K562 (cell line): ENCODE results near the gene RNF121. TPM values are rescaled to one million over a fixed set of nuclear protein-coding genes. Genes with fewer than 3 reads are reported as not detected.

Source experiments
- HMBOX1 ChIP-seq: sonication (generic); IDR thresholded peaks from 2 replicates; pipeline ENCODE4 v1.6.1; 2016
- TAF15 ChIP-seq: fragments of 200-400 bp; formaldehyde crosslinking; IDR thresholded peaks from 2 replicates; pipeline ENCODE4 v1.6.1; 2017; ENCODE audit warnings: mild to moderate bottlenecking, low read depth, low read length, moderate library complexity
- TCF3 ChIP-seq: sonication (generic); formaldehyde crosslinking; IDR thresholded peaks from 2 replicates; pipeline ENCODE4 v1.4.0; 2020; ENCODE audit warnings: mild to moderate bottlenecking, missing genetic modification reagents
- polyA plus RNA-seq, 8 experiments: library from polyadenylated mRNA; depleted of rRNA in 4 of 8; stranded (reverse) in 5 of 8; unstranded in 3 of 8; fragments of >200 nt; fragmentation: Nextera tagmentation in 2 of 8; fragmentation: Illumina TruSeq in 1 of 8; extraction: Ambion mirVana in 2 of 8; extraction: Trizol in 1 of 8; gene quantifications; 2 replicates each; pipeline versions ENCODE4 v1.2.1 to v1.2.3, GENCODE V29; 2011 to 2014; ENCODE audit warnings: inconsistent platforms in 1 of 8, missing spikeins in 1 of 8
- total RNA-seq, 7 experiments: library from RNA; depleted of rRNA in 6 of 7; stranded (reverse); fragments of >200 nt in 6 of 7; fragmentation: Illumina TruSeq in 2 of 7; extraction: Trizol in 2 of 7; gene quantifications; 2 replicates each; pipeline versions ENCODE4 v1.2.1 to v1.2.3, GENCODE V29; 2011 to 2021; ENCODE audit warnings: low replicate concordance in 1 of 7
- TF ChIP-seq, protein P1 (sequence below): fragments of 450-650 bp; IDR thresholded peaks from 2 replicates; pipeline ENCODE4 v1.6.1; 2017; ENCODE audit warnings: antibody characterized with exemption, mild to moderate bottlenecking
- TF ChIP-seq, protein P2 (sequence below), 2 experiments: IDR thresholded peaks; 2 replicates each; pipeline ENCODE4 v1.6.1; 2011; ENCODE audit warnings: borderline replicate concordance in 1 of 2, control low read depth in 1 of 2, low read depth in 1 of 2, low read length in 1 of 2, mild to moderate bottlenecking in 1 of 2, mixed read lengths in 1 of 2, moderate library complexity in 1 of 2; ENCODE audit not compliant: insufficient read depth in 1 of 2, insufficient read length in 1 of 2, poor library complexity in 1 of 2, severe bottlenecking in 1 of 2; ENCODE audit errors: extremely low read depth in 1 of 2

RNF121 gene
- total and polyA plus RNA-seq, 9 of the 15 experiments (the other 6 are each of a cell fraction or from before 2014, with no cell fraction given), result 8.0 to 63.4 (median 20.5) TPM

DNA sequence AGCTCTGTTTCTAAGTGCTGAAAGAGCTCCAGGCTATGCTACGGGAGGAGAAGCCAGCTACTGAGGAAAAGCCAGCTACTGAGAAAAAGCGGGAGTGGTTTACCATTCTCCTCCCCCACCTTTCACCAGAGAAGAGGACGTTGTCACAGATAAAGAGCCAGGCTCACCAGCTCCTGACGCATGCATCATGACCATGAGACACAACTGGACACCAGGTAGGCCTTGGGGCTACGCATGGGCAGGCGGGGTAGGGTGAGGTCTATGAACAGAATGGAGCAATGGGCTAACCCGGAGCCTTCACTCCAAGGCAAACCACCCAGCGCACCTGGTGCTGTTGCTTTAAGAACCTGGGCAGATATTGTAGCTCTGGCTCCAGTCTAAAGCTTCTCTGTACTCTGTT, 71.0 kb downstream of the RNF121 start (continued):
- TF ChIP-seq, protein P1, sequence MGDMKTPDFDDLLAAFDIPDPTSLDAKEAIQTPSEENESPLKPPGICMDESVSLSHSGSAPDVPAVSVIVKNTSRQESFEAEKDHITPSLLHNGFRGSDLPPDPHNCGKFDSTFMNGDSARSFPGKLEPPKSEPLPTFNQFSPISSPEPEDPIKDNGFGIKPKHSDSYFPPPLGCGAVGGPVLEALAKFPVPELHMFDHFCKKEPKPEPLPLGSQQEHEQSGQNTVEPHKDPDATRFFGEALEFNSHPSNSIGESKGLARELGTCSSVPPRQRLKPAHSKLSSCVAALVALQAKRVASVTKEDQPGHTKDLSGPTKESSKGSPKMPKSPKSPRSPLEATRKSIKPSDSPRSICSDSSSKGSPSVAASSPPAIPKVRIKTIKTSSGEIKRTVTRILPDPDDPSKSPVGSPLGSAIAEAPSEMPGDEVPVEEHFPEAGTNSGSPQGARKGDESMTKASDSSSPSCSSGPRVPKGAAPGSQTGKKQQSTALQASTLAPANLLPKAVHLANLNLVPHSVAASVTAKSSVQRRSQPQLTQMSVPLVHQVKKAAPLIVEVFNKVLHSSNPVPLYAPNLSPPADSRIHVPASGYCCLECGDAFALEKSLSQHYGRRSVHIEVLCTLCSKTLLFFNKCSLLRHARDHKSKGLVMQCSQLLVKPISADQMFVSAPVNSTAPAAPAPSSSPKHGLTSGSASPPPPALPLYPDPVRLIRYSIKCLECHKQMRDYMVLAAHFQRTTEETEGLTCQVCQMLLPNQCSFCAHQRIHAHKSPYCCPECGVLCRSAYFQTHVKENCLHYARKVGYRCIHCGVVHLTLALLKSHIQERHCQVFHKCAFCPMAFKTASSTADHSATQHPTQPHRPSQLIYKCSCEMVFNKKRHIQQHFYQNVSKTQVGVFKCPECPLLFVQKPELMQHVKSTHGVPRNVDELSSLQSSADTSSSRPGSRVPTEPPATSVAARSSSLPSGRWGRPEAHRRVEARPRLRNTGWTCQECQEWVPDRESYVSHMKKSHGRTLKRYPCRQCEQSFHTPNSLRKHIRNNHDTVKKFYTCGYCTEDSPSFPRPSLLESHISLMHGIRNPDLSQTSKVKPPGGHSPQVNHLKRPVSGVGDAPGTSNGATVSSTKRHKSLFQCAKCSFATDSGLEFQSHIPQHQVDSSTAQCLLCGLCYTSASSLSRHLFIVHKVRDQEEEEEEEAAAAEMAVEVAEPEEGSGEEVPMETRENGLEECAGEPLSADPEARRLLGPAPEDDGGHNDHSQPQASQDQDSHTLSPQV, result 0 out of 2 replicates have a peak, but pooled peaks have one; percentile 38
- TF ChIP-seq TAF15 (no peak), TCF3 (0 out of 2 replicates have a peak, but pooled peaks have one; percentile 21), HMBOX1 (0 out of 2 replicates have a peak, but pooled peaks have one; percentile 49)
- TF ChIP-seq, protein P2, sequence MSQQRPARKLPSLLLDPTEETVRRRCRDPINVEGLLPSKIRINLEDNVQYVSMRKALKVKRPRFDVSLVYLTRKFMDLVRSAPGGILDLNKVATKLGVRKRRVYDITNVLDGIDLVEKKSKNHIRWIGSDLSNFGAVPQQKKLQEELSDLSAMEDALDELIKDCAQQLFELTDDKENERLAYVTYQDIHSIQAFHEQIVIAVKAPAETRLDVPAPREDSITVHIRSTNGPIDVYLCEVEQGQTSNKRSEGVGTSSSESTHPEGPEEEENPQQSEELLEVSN (IDR thresholded peaks at IDR 0.05; ENCODE audit: borderline replicate concordance in 1 of 2, extremely low read depth in 1 of 2, insufficient read depth in 1 of 2, insufficient read length in 1 of 2, low read depth in 1 of 2, low read length in 1 of 2, poor library complexity in 1 of 2, severe bottlenecking in 1 of 2), result peak in 1 of 2 experiments; percentile 51
